GM19193 (cell line): ENCODE results near the gene DGCR8.

Source experiments
- POLR2A ChIP-seq: IDR thresholded peaks from 4 replicates; pipeline ENCODE4 v1.6.1; 2011; ENCODE audit not compliant: insufficient read depth, insufficient read length; ENCODE audit errors: extremely low read depth

Gene DGCR8

GRCh38 chr22:20114506-20115475, 34.8 kb downstream of the DGCR8 start:
- no peak for TF ChIP-seq POLR2A

DNA sequence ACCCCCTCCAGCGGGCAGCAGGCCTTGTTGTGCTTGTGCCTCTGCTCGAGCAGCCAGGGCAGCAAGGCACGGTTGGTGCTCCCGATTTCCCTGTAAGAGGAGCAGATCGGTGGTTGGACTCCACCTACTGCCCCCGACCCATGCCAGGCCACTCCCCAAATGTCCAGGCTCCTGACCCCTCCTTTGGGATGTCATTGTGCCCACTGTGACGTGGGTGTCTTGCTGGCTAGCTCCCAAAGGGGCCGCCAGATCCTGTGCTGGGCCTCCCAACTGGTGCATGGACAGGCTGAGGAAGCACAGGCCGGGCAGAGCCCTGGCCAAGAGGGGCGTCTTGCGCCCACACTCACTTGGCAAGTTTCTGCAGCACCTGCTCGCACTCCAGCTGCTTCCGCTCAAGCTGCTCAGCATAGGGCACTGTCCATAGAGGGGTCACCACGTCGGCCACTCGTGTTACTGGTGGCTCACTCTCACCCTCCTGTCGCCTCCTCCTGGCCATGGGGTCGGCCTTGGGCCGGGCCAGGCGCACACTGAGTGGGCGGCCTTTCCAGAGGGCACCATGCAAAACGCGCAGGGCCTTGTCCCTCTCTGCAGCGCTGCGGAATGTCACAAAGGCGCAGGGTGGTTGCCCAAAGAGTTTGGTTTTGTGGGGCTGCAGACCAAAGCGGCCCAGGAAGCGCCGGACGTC, 35.8 kb downstream of the DGCR8 start, which contains the start of gene RANBP1:
Gene RANBP1, plus strand, starts transcription at position 414 of the 685 bp plus-strand sequence. Its CDS starts 81 bp downstream, at position 495.
- no peak for TF ChIP-seq POLR2A

DNA sequence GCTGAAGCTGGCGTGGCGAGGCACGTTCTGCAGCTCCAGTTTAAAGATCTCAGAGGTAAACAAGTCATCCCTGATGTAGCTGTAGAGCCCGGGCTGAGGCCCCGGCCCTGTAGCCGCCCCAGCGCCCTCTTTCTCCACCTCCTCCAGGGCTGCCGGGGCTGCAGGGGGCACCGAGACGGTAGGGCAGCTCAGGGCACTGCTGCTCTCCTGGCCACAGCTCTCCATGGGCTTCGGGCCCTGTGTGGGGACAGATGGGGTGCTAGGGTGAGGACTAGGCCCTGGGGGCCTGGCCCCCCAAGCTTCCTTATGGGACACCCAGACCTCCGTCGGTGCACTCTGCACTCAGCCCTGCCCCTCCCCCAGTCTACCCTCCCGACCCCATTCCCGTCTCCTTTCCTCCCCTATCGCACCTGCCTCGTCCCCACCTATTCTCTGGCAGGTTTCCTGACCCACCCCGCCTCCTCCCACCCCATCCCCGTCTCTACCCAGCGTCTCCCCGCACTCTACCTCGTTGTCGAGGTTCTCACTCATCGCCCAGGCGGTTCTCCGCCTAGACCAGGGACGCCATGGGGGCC, 36.4 kb downstream of the DGCR8 start:
- no peak for TF ChIP-seq POLR2A

DNA sequence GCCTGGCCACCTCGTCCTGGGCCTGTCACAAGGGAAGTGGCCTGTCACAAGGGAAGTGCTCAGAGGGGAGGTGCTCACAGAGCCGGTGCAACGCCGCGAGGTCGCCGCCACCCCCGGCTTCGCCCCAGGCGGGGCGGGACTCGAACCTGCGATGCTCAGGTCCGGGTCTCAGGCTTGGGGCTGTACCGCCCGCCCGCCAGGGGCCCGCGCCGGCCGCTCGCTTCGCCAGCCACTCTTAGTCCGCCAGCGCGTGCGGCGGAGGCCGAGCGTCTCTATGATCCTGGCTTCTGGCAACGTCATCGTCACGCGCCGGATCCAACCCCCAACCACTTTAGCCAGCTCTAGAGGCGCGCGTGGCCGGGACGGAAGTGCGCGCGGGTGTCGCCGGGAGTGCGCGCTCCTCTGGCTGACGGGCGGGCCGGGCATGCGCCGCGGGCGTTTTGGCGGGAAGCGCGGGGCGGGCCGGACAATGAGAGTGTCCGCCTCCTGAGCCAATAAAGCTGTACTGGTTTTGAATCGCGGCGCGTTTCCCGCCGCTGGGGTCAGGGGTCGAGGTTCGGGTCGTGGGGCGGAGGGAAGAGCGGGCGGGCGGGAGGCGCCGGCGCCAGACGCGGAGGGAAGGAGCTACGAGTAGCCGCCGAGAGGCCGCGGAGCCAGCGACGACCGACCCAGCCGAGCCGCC, 37.1 kb downstream of the DGCR8 start, which contains the start of gene TRMT2A:
Gene TRMT2A, minus strand, starts transcription at position 276 of the 682 bp plus-strand sequence. CDS start 320 bp downstream, outside the sequence.
- peak; percentile 73 for TF ChIP-seq POLR2A

GRCh38 chr22:20117633-20118299, 37.7 kb downstream of the DGCR8 start:
- no peak for TF ChIP-seq POLR2A

DNA sequence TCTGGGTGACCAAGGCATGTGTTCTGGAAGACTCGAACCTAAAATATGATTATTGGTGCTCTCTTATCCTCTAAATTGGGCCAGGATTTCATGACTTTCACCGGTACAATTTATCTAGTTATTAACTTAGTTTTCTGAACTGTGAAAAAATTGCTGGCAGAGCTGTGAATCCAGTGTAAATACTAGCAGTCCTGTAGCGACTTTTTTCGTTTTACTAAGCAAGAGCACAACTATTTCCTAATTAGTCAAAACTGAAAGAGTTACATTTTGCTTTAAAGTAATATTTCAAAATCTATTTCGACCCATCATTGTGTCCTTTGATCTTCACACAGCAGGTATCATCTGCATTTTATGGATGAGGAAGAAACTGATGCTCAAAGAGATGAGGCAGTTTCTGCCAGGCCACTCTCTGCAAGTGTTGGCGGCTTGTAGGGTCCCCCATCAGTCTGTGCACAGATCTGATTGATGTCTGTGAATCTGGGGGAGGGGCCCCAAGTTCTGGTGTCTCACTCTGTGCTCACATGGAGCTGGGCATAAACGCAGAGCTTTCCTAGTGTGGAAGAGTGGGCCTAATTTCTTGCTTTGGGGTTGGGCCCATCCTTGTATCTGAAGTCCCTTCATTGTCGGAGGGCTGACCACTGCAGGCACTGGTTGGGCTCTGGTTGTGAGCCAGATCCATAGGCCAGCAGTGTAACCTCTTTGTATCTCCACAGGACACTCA, 38.4 kb downstream of the DGCR8 start:
- TF ChIP-seq POLR2A, result no peak

- no peak for TF ChIP-seq POLR2A
Observed at GRCh38 chr22:20121856-20122415, 41.9 kb downstream of the DGCR8 start.

DNA sequence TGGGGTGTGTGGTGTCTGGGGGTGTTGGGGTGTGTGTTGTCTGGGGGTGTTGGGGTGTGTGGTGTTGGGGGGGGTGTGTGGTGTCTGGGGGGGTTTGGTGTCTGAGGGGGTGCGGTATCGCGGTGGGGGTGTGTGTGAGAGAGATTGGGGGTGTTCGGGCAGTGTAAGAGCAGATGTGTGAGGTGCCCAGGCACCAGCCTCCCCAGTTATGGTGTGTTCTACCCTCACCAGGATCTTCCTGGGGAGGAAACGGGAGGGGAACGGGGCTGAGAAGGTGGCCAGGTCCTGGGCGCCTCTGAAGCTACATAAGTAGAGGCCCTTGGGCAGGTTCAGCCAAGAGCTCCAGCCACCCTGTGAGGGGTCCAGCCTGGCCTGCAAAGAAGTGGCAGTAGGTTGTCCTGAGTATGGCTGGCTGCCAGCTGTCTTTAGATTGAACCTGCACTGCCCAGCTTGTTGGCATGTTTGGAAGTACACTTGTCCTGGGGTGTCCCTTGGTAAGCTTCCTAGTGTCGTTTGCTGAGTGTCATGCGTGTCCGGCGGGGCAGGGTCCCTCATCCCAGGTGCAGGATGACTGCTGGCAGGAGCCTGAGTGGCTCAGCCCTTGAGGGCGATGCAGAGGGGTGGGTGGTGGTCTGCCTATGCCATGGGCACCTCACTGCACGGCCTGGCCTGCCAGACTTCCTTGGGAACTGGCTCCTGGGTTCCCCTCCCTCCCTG, 43.5 kb downstream of the DGCR8 start:
- TF ChIP-seq POLR2A, result no peak

DNA sequence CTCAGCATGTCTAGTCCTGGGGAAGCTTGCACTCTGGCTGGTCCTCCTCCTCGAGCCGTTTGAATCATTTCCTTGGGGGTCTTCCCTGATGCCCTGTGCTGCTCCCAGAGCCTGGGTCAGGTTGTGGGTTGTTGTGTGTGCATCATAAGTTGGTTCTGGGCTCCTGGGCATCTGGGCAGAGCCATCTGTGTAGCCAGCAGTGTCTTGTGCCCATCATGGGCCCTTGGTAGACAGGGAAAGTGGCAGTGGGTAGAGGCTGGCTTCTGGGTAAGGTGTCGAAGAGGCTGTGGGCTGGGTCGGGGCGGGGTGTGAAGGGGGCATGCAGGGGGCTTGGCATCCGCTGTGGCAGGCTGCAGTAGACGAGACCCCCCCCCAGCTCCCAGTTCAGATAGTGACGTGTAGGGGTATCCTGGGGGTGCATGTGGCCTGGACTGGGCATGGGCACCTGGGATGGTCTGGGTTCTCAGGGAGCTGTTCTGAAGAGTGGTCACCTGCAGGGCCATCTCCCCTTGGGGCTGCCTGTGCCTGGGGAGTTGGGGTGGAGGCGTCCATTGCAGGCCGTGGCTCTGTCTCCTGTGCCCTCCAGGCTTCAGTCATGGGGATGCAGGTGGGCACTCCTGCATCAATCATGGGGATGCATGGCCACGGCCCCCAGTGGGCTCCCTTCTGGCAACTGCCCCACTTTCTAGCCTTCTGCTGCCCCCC, 44.2 kb downstream of the DGCR8 start:
- peak; percentile 18 for TF ChIP-seq POLR2A

DNA sequence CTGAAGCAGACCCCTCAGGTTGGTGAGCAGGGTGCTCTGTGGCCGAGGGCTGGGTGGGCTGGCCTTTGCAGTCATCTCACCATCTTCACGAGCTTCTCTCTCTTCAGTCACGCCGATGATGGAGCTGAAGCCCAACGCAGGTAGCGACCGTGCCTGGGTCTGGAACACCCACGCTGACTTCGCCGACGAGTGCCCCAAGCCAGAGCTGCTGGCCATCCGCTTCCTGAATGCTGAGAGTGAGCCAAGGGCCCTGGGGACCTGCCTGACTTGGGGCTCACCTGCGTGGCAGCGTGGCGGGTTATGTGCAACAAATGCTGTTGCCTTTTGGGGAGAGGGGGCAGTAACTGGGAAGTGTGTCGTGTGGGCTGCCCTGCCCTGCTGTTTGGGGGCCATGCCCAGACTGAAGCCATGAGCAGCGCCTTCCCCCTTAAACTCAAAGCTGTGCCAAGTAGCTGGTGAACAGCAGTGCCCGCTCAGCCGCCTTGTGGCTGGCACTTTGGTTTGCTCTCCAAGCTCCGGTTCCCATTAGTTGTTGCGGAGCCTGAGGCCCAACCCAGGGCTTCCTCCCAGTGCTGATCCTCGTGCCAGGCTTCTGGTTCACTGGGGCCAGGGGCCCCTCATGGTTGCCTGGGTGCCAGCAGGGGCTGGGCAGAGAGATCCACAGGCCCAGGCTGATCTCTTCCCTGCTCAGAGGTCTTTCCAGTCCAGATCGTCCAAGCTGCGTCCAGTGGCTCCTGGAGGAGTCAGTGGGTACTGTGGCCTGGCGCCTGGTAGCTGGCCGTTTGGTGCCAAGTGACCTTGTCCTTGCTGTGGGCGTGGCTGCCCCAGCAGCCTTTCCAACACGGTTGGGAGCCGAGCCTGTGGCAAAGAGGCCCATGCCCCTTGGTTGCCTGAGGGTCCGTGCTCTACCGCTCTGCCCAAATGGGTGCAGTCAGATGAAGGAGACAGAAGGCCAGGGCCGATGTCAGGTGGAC, 45.4 kb downstream of the DGCR8 start:
- no peak for TF ChIP-seq POLR2A
